Activated naive CD4-positive, alpha-beta T cell treated with anti-CD3 and anti-CD28 coated beads, Interleukin-2, amount 10 ng/mL, durations not matched to agents 7 days and 5 days (primary cell): ENCODE measurements around the gene MYL12B.
"Not testable (repeated sequence)": the region's sequence is repeated elsewhere in the genome, so short reads cannot be mapped to it uniquely, and the experiment has no call there.

Source experiments
- CTCF ChIA-PET: fragments of 350-600 bp; sonication (Branson Sonifier 250); formaldehyde crosslinking; loops from one replicate; lab custom pipeline; 2021; ENCODE audit warnings: antibody characterized with exemption; lab: Charles Lee
- DNase-seq: peaks from one replicate; pipeline ENCODE4 v3.0.0-alpha.2; 2020
- H3K27ac Mint-ChIP-seq: one replicate; pipeline ENCODE4 v1.8.0; 2021; ENCODE audit warnings: mild to moderate bottlenecking, moderate library complexity, mixed read lengths
- H3K27me3 Mint-ChIP-seq: one replicate; pipeline ENCODE4 v1.8.0; 2021; ENCODE audit warnings: mild to moderate bottlenecking, mixed read lengths
- H3K36me3 Mint-ChIP-seq: one replicate; pipeline ENCODE4 v1.8.0; 2021; ENCODE audit warnings: mixed read lengths
- H3K4me1 Mint-ChIP-seq: one replicate; pipeline ENCODE4 v1.8.0; 2021; ENCODE audit warnings: mixed read lengths
- H3K4me3 Mint-ChIP-seq: one replicate; pipeline ENCODE4 v1.8.0; 2021; ENCODE audit warnings: mild to moderate bottlenecking, moderate library complexity, mixed read lengths
- H3K9me3 Mint-ChIP-seq: one replicate; pipeline ENCODE4 v1.8.0; 2021; ENCODE audit warnings: mixed read lengths

The MYL12B gene

GRCh38 chr18:3260995-3261372 lies 949 bp upstream of the MYL12B start:
- H3K36me3 Mint-ChIP-seq: peaks cover 69% of the 10 kb centered on the region
- peak overlapping the region; percentile 91 for H3K4me3 Mint-ChIP-seq
- H3K27me3 Mint-ChIP-seq: no peaks in the 10 kb centered on the region
- H3K9me3 Mint-ChIP-seq: no peaks in the 10 kb centered on the region
- no peak for DNase-seq
- peak overlapping the region; percentile 99 for H3K27ac Mint-ChIP-seq
- peaks cover 83% of the 10 kb centered on the region for H3K4me1 Mint-ChIP-seq
- CTCF ChIA-PET: interaction anchor here (1.0 to 1.5 kb wide), 2 partner anchors 12 to 13 kb away, joined by 3 to 5 read pairs; partner anchors contain the start of gene MYL12A

DNA sequence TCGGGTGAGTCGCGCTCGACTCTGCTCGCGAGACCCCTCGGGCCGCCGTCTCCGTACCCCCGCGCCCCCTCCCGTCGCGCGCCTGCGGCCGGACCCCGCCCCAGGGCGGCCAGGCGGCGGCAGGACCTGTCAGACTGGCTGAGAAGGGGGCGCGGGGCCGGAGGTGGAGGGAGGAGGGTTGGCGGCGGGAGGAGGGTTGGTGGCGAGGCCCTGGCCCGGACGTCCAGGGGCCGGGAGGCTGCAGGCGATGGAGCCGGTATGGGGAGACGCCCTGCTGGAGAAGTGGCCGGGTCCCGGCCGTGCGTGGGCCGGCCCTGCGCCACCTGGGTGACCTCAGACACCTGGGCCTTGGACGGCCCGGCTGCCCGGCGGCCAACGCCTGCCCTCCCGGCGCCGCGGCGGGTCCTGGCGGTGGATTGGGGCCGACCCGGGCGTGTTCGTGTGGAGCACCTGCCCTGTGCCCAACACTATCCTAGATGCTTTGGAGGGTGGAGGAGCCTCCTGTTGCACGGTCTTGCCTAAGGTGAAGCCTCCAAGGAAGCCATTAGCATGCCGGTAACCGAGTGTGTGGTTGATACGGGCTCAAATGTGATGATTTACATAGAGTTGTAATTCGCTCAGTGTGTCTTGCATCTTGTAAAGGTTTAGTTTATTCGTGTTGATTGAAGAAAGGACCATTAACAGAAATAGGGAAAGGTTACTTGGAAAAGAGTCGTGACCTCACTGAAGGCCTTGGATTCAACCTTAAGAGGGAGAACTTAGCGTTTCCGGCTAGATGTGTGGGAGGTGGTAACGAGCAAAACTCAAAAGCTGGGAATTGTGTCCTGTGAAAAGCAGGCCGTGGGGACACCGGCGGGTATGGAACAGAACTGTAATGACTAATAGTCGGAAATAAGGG lies 550 bp downstream of the MYL12B start:
- DNase-seq: peak; percentile 58
- H3K27me3 Mint-ChIP-seq: no peaks in the 10 kb centered on the region
- no peaks in the 10 kb centered on the region for H3K9me3 Mint-ChIP-seq
- CTCF ChIA-PET: interaction anchor here (2.5 kb wide), 1 partner anchor 16 kb away, joined by 11 read pairs; the partner anchor contains the start of gene MYL12A
- H3K4me1 Mint-ChIP-seq: peaks cover 85% of the 10 kb centered on the region
- H3K36me3 Mint-ChIP-seq: peaks cover 62% of the 10 kb centered on the region
- peak overlapping the region; percentile 91 for H3K4me3 Mint-ChIP-seq
- H3K27ac Mint-ChIP-seq: peak overlapping the region; percentile 99

GRCh38 chr18:3263132-3263700 lies 1.3 kb downstream of the MYL12B start:
- peak overlapping the region; percentile 88 for H3K27ac Mint-ChIP-seq
- peaks cover 82% of the 10 kb centered on the region for H3K4me1 Mint-ChIP-seq
- peaks cover 56% of the 10 kb centered on the region for H3K36me3 Mint-ChIP-seq
- no peak for DNase-seq
- no peaks in the 10 kb centered on the region for H3K9me3 Mint-ChIP-seq
- H3K27me3 Mint-ChIP-seq: no peaks in the 10 kb centered on the region
- CTCF ChIA-PET: interaction anchor here (1.1 to 2.5 kb wide), 5 partner anchors 17 to 403 kb away, joined by 3 to 11 read pairs (median 6); partner anchors contain the start of gene MYL12A
- H3K4me3 Mint-ChIP-seq: peak overlapping the region; percentile 91

GRCh38 chr18:3264362-3264761 lies 2.4 kb downstream of the MYL12B start:
- Mint-ChIP-seq H3K36me3 (peaks cover 52% of the 10 kb centered on the region), H3K4me3 (peak overlapping the region; percentile 17), H3K4me1 (peaks cover 82% of the 10 kb centered on the region), H3K9me3 (no peaks in the 10 kb centered on the region), H3K27ac (no peak overlapping the region), H3K27me3 (no peaks in the 10 kb centered on the region)
- CTCF ChIA-PET: interaction anchor here (1.3 to 2.5 kb wide), 4 partner anchors 18 to 191 kb away, joined by 4 to 11 read pairs (median 6); partner anchors contain the start of gene MYL12A
- no peak for DNase-seq

DNA sequence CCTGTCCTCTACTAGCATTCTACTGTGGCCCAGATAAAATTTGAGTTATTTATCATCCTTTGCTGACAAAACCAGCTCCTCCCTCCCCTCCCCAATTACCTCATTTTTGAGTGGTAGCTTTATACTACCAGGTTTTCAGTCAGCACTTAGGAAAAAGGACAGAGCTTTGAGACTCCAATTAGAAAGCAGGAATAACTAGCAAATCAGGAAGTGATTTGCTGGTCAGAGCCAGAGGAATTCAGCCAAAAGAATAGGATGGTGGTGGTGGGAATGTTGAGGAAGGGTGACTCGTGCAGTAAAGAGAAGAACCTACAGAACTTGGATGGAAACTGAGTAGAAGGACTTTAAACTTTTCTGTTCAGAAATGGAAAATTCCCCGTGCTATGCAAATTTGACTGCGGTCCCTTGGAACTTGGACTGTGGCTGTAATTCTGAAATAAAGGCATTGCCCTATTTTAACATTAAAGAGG lies 3.7 kb downstream of the MYL12B start:
- no peak for DNase-seq
- CTCF ChIA-PET: interaction anchor here (1.5 kb wide), 1 partner anchor 401 kb away, joined by 5 read pairs; no protein-coding TSS in a partner anchor
- peak overlapping the region; percentile 53 for H3K27ac Mint-ChIP-seq
- H3K9me3 Mint-ChIP-seq: no peaks in the 10 kb centered on the region
- no peaks in the 10 kb centered on the region for H3K27me3 Mint-ChIP-seq
- no peak overlapping the region for H3K4me3 Mint-ChIP-seq
- peaks cover 51% of the 10 kb centered on the region for H3K36me3 Mint-ChIP-seq
- peaks cover 81% of the 10 kb centered on the region for H3K4me1 Mint-ChIP-seq

DNA sequence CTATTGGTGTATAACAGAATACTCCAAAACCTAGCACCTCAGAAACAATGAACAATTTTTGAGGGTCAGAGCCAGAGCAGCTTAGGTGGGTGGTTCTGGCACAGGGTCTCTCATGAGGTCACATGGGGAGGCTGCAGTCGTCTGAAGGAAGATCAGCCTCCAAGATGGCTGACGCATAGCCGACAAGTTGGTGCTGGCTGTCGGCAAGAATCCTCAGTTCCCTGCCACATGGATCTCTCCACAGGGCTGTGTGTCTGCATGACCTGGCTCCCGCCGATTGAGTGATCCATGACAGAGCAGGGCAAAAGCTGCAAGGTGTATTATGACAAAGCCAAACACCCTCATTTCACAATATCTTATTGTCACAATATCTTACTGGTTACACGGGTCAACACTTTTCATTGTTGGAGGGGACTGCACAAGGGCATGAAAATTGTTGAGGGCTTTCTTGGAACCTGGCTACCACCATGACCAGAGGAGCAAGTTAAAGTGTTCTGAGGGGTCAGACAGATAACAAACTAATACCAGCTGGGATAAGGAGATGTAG lies 4.2 kb downstream of the MYL12B start:
- Mint-ChIP-seq H3K27ac (no peak overlapping the region), H3K36me3 (peaks cover 50% of the 10 kb centered on the region), H3K27me3 (no peaks in the 10 kb centered on the region), H3K4me1 (peaks cover 79% of the 10 kb centered on the region), H3K9me3 (no peaks in the 10 kb centered on the region), H3K4me3 (no peak overlapping the region)
- CTCF ChIA-PET: interaction anchor here (1.5 to 1.8 kb wide), 2 partner anchors 15 to 400 kb away, joined by 5 to 6 read pairs; no protein-coding TSS in a partner anchor
- no peak for DNase-seq

DNA sequence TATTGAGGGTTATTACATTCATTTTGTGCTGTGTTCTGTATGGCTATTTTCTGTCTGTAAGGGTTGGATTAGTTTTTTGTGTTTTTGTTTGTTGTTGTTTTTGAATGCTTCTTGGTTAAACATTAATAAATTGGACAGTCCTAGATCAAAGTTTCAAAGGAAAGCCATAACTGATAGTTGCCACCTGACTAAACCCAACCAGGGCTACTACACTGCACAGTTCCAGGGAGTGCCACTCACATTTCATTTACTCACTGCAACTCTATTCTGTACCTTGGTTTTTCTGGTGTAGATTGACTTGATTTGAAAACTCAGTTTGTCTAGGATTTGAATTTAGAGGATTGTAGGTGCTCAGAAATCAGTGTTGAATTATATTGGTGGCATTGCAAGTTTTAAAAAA lies 6.4 kb downstream of the MYL12B start:
- DNase-seq: no peak
- Mint-ChIP-seq H3K27ac (no peak overlapping the region), H3K9me3 (no peaks in the 10 kb centered on the region), H3K36me3 (peaks cover 48% of the 10 kb centered on the region), H3K4me1 (peaks cover 77% of the 10 kb centered on the region), H3K4me3 (no peak overlapping the region), H3K27me3 (no peaks in the 10 kb centered on the region)
- CTCF ChIA-PET: no interaction called here

GRCh38 chr18:3269241-3269913 lies 7.4 kb downstream of the MYL12B start:
- H3K36me3 Mint-ChIP-seq: peaks cover 50% of the 10 kb centered on the region
- H3K4me3 Mint-ChIP-seq: no peak overlapping the region
- H3K9me3 Mint-ChIP-seq: no peaks in the 10 kb centered on the region
- H3K4me1 Mint-ChIP-seq: peaks cover 70% of the 10 kb centered on the region
- no peaks in the 10 kb centered on the region for H3K27me3 Mint-ChIP-seq
- DNase-seq: no peak
- H3K27ac Mint-ChIP-seq: no peak overlapping the region
- CTCF ChIA-PET: interaction anchor here (2.4 kb wide), 1 partner anchor 397 kb away, joined by 10 read pairs; no protein-coding TSS in a partner anchor

DNA sequence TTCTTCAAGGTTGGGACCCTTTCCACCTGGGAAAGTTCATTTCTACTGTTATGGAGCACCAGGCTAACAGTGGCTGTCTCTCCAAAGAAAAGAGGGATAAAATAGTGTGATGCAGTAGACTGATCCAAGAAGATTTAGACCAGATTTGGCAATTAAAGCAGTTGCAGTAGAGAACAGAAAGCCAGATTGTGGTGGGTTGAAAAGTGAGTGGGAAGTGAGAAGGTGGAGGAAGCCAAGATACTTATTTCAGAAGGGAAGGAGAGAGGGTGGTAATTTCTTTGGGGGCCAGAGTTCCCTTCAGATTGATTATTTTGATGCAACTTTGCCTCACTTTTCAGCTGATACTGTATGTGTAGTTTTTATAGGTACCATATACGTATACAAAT lies 8.0 kb downstream of the MYL12B start:
- H3K36me3 Mint-ChIP-seq: peaks cover 49% of the 10 kb centered on the region
- H3K27ac Mint-ChIP-seq: no peak overlapping the region
- CTCF ChIA-PET: interaction anchor here (2.4 kb wide), 1 partner anchor 396 kb away, joined by 10 read pairs; no protein-coding TSS in a partner anchor
- H3K27me3 Mint-ChIP-seq: no peaks in the 10 kb centered on the region
- no peaks in the 10 kb centered on the region for H3K9me3 Mint-ChIP-seq
- H3K4me3 Mint-ChIP-seq: no peak overlapping the region
- peaks cover 67% of the 10 kb centered on the region for H3K4me1 Mint-ChIP-seq
- DNase-seq: no peak

- no peak overlapping the region for H3K27ac Mint-ChIP-seq
- CTCF ChIA-PET: no interaction called here
- peaks cover 53% of the 10 kb centered on the region for H3K36me3 Mint-ChIP-seq
Measured at GRCh38 chr18:3273042-3273441, 11.1 kb downstream of the MYL12B start.

DNA sequence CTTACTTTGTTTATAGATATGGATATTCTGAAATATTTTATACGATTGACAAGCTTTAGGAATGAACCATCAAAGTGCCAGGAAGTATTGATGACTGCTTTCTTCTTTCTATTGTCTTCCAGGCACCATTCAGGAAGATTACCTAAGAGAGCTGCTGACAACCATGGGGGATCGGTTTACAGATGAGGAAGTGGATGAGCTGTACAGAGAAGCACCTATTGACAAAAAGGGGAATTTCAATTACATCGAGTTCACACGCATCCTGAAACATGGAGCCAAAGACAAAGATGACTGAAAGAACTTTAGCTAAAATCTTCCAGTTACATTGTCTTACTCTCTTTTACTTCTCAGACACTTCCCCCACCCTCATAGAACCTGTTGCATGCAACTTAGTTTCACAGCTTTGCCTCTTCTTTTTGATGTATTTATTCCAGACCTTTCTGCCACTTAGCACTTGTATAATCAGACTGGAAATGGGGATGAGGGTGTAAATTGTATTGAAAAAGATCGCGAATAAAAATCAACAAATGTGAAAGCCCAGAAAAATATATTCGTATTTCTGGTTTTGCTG lies 15.8 kb downstream of the MYL12B start:
- not testable (repeated sequence) for H3K27me3 Mint-ChIP-seq, DNase-seq, H3K27ac Mint-ChIP-seq, H3K4me1 Mint-ChIP-seq, H3K4me3 Mint-ChIP-seq, H3K9me3 Mint-ChIP-seq
- CTCF ChIA-PET: interaction anchor here (1.0 to 10.2 kb wide), 3 partner anchors 177 to 388 kb away, joined by 3 to 161 read pairs (median 4); no protein-coding TSS in a partner anchor
- peaks cover 48% of the 10 kb centered on the region for H3K36me3 Mint-ChIP-seq

More at GRCh38 chr18:3273042-3273441, 11.1 kb downstream of the MYL12B start:
- H3K9me3 Mint-ChIP-seq: no peaks in the 10 kb centered on the region
- no peak for DNase-seq
- no peak overlapping the region for H3K4me3 Mint-ChIP-seq
- H3K4me1 Mint-ChIP-seq: peaks cover 44% of the 10 kb centered on the region
- no peaks in the 10 kb centered on the region for H3K27me3 Mint-ChIP-seq

DNA sequence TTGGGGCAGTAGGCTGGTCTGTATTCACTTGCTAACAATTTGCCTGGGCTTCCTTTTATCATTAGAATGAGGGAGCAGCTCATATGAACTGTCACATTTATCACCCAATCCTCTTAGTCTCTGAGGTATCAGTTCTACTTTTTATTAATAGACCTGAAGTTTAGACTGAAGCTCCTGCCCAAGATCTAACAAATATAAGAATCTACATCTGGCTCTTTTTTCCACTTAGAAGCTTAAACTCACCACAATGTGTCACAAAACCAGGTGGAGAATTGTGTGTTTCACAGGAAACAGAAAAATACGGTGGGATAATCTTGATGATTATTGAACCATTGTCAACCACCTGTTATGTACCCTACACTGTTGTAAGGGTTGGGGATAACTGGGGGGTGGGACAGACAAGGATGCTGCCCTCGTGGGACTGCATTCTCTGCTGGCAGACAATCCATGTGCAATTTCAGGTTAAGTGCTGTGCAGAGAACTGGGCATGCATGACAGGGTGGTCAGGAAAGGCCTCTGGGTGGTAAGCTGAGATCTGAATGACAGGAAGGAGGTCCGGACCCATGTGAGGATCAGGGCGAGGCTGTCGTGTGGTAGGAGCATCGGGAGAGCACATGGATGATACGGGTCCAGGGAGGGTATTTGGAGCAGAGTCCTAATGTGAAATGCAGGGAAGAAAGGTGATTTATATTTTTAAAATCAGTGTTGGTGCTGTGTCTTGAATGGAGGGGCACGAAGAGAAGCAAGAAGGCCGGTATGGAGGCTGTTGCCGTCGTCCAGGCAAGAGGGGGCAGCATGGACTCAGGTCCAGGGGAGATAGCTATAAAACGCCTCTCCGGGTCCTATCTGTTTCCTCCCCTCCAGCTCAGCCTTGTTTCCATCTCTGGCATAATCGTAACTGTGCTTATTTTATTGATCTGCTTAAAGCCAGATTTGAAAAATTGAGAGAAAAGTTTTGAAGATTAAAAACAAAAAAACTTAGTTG lies 17.6 kb downstream of the MYL12B start:
- H3K36me3 Mint-ChIP-seq: peaks cover 34% of the 10 kb centered on the region
- H3K4me1 Mint-ChIP-seq: peaks cover 6% of the 10 kb centered on the region
- H3K4me3 Mint-ChIP-seq: no peak overlapping the region
- no peak for DNase-seq
- CTCF ChIA-PET: interaction anchor here (1.4 to 10.2 kb wide), 3 partner anchors 176 to 386 kb away, joined by 4 to 161 read pairs (median 8); no protein-coding TSS in a partner anchor
- no peaks in the 10 kb centered on the region for H3K9me3 Mint-ChIP-seq
- H3K27ac Mint-ChIP-seq: no peak overlapping the region
- peaks cover 6% of the 10 kb centered on the region for H3K27me3 Mint-ChIP-seq
